ENCODE results near the gene UBE2I.

UBE2I gene

DNA sequence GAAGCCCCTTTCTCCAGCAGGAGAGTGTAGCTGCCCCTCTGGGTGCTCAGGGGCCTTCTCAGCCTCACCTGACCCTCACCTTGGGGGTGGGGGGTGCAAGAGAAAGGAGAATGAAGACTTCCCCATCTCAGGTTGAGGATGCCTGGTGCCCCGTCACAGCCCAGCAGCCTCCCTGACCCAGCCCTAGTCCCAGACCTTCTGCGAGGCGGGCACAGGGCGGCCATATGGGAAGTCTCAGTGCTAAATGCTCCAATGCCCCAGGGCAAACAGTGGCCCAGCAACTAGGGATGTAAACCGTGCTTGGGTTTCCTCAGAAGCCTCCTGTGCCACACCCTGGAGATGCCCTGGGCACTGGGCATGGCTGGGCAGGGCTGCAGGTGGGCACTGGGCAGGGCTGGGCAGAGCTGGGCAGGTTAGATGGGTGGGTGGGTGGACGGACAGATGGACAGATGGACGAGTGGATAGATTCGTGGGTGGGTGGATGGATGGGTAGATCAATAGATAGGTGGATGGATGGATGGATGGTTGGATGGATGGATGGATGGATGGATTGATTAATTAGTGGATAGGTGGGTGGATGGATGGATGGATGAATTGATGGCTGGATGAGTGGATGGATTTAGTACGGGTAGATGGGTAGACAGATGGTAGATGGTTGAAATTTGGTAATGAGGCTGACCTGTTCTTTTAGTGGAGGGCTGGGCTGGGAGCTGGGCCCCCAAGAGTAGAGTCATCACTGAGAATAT, 36.8 kb upstream of the UBE2I start:
- TF ChIP-seq EZH2phosphoT487 (IDR thresholded peaks at IDR 0.05; ENCODE audit: low read depth): no peak
- TF ChIP-seq, protein P1, sequence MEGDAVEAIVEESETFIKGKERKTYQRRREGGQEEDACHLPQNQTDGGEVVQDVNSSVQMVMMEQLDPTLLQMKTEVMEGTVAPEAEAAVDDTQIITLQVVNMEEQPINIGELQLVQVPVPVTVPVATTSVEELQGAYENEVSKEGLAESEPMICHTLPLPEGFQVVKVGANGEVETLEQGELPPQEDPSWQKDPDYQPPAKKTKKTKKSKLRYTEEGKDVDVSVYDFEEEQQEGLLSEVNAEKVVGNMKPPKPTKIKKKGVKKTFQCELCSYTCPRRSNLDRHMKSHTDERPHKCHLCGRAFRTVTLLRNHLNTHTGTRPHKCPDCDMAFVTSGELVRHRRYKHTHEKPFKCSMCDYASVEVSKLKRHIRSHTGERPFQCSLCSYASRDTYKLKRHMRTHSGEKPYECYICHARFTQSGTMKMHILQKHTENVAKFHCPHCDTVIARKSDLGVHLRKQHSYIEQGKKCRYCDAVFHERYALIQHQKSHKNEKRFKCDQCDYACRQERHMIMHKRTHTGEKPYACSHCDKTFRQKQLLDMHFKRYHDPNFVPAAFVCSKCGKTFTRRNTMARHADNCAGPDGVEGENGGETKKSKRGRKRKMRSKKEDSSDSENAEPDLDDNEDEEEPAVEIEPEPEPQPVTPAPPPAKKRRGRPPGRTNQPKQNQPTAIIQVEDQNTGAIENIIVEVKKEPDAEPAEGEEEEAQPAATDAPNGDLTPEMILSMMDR (IDR thresholded peaks at IDR 0.05; ENCODE audit: low read depth, low read length): no peak
- no peak overlapping the region for H3K9ac ChIP-seq (ENCODE audit: low read length)
- no peak overlapping the region for H3K4me2 ChIP-seq (ENCODE audit: low read length)
- H3K36me3 ChIP-seq (replicated peaks; ENCODE audit: low read depth, low read length): no peaks in the 10 kb centered on the region
- H4K20me1 ChIP-seq (ENCODE audit: insufficient read depth, low read length): no peaks in the 10 kb centered on the region
- H3K79me2 ChIP-seq (ENCODE audit: low read length): no peaks in the 10 kb centered on the region
- no peak overlapping the region for H3K4me3 ChIP-seq (ENCODE audit: low read length)
- H3K4me1 ChIP-seq (ENCODE audit: low read length): no peaks in the 10 kb centered on the region
- no peak overlapping the region for H2AFZ ChIP-seq (ENCODE audit: low read depth, low read length)
- no peaks in the 10 kb centered on the region for H3K9me3 ChIP-seq (ENCODE audit: insufficient read depth, low read length)
- no peaks in the 10 kb centered on the region for H3K27me3 ChIP-seq (ENCODE audit: low read depth, low read length)
- H3K27ac ChIP-seq (ENCODE audit: low read length): no peak overlapping the region

DNA sequence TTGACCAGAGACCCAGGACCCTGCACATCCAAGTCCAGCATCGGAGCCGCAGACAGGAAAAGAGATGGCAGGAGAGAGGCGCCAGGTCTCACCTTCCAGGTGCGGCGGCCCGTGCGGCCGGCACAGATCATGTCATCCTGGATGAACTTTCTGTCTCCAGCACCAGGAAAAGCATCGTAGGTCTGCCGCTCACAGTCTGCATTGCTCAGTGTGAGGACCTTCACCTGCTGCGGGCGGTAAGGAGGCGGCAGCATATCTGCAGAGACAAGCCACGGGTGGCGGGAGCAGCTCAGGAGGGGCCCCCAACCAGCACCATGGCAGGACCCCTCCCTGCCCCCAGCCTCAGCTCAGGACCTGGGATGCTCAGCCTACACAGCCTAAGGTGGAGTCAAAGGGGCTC, 35.6 kb upstream of the UBE2I start:
- no peak overlapping the region for H3K9ac ChIP-seq (ENCODE audit: low read length)
- no peak overlapping the region for H2AFZ ChIP-seq (ENCODE audit: low read depth, low read length)
- no peak overlapping the region for H3K4me2 ChIP-seq (ENCODE audit: low read length)
- no peak overlapping the region for H3K27ac ChIP-seq (ENCODE audit: low read length)
- H3K4me3 ChIP-seq (ENCODE audit: low read length): no peak overlapping the region
- no peaks in the 10 kb centered on the region for H3K79me2 ChIP-seq (ENCODE audit: low read length)
- H3K9me3 ChIP-seq (ENCODE audit: insufficient read depth, low read length): no peaks in the 10 kb centered on the region
- no peaks in the 10 kb centered on the region for H3K36me3 ChIP-seq (replicated peaks; ENCODE audit: low read depth, low read length)
- no peaks in the 10 kb centered on the region for H4K20me1 ChIP-seq (ENCODE audit: insufficient read depth, low read length)
- TF ChIP-seq EZH2phosphoT487 (IDR thresholded peaks at IDR 0.05; ENCODE audit: low read depth): no peak
- TF ChIP-seq, protein P1 (IDR thresholded peaks at IDR 0.05; ENCODE audit: low read depth, low read length): no peak
- no peaks in the 10 kb centered on the region for H3K4me1 ChIP-seq (ENCODE audit: low read length)
- no peaks in the 10 kb centered on the region for H3K27me3 ChIP-seq (ENCODE audit: low read depth, low read length)

DNA sequence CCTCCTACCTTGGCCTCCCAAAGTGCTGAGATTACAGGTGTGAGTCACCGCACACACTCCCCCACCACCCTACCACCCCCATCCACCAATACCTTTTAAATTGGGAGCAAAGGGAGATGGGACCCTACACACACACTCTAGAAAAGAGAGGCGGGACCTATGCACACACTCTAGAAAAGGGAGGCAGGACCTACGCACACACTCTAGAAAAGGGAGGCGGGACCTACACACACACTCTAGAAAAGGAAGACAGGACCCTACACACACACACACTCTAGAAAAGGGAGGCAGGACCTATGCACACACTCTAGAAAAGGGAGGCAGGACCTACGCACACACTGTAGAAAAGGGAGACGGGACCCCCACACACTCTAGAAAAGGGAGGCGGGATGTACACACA, 34.7 kb upstream of the UBE2I start:
- H4K20me1 ChIP-seq (ENCODE audit: insufficient read depth, low read length): no peaks in the 10 kb centered on the region
- H2AFZ ChIP-seq (ENCODE audit: low read depth, low read length): no peak overlapping the region
- no peaks in the 10 kb centered on the region for H3K79me2 ChIP-seq (ENCODE audit: low read length)
- H3K27ac ChIP-seq (ENCODE audit: low read length): no peak overlapping the region
- no peak overlapping the region for H3K9ac ChIP-seq (ENCODE audit: low read length)
- H3K36me3 ChIP-seq (replicated peaks; ENCODE audit: low read depth, low read length): no peaks in the 10 kb centered on the region
- TF ChIP-seq, protein P1 (IDR thresholded peaks at IDR 0.05; ENCODE audit: low read depth, low read length): no peak
- no peak for TF ChIP-seq EZH2phosphoT487 (IDR thresholded peaks at IDR 0.05; ENCODE audit: low read depth)
- H3K4me2 ChIP-seq (ENCODE audit: low read length): no peak overlapping the region
- no peaks in the 10 kb centered on the region for H3K9me3 ChIP-seq (ENCODE audit: insufficient read depth, low read length)
- no peaks in the 10 kb centered on the region for H3K27me3 ChIP-seq (ENCODE audit: low read depth, low read length)
- H3K4me3 ChIP-seq (ENCODE audit: low read length): no peak overlapping the region
- H3K4me1 ChIP-seq (ENCODE audit: low read length): no peaks in the 10 kb centered on the region

DNA sequence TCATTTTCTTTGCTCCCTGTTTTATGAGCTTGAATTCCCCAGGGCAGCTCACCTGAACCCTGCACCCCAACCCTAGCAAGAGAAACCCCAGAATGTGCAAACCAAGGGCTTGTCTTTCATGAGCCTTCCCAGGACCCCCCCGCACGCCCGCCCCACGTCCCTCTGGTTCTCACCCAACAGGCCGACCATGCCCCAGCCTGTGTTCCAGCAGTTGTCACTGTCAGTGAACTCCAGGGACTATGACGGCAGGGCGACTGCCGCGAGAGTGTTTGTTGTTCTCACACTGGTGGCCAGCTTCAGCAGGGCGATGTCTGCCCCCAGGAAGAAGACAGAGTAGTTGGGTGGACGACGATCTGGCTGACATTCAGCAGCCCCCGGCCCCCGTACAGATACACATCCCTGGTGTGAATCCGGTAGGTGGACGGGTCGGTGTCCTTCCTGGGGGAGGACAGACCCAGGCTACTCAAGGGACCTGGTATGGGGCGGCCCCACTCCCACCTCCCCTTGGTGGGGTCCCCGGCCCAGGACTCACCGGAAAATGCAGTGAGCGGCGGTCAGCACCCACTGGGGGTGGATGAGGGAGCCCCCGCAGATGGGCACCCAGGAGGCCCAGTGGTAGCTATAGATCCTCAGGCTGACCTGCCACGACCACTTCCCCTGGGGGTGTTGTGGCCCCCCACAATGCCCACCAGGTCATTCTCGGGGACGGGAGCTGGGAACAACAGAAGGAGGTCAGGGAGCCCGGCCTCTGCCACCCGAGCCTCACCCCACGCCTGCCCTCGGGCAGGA, 33.5 kb upstream of the UBE2I start:
- Histone ChIP-seq H3K27ac (ENCODE audit: low read length) (no peak overlapping the region), H3K9me3 (ENCODE audit: insufficient read depth, low read length) (no peaks in the 10 kb centered on the region), H3K27me3 (ENCODE audit: low read depth, low read length) (no peaks in the 10 kb centered on the region), H3K4me3 (ENCODE audit: low read length) (no peak overlapping the region), H3K36me3 (replicated peaks; ENCODE audit: low read depth, low read length) (no peaks in the 10 kb centered on the region), H3K79me2 (ENCODE audit: low read length) (no peaks in the 10 kb centered on the region), H3K9ac (ENCODE audit: low read length) (no peak overlapping the region), H2AFZ (ENCODE audit: low read depth, low read length) (no peak overlapping the region), H4K20me1 (ENCODE audit: insufficient read depth, low read length) (no peaks in the 10 kb centered on the region), H3K4me1 (ENCODE audit: low read length) (no peaks in the 10 kb centered on the region), H3K4me2 (ENCODE audit: low read length) (no peak overlapping the region)
- TF ChIP-seq, protein P1 (IDR thresholded peaks at IDR 0.05; ENCODE audit: low read depth, low read length): no peak
- no peak for TF ChIP-seq EZH2phosphoT487 (IDR thresholded peaks at IDR 0.05; ENCODE audit: low read depth)
